H9 (cell line): Measurements from ENCODE around the gene LSM4. TPM values are rescaled to one million over a fixed set of nuclear protein-coding genes. Genes with fewer than 3 reads are reported as not detected.
A peak's percentile ranks its signal among the peaks of the same experiment; 100 is the strongest.

Experiments
- DNase-seq: peaks from one replicate; pipeline ENCODE4 v3.0.0-alpha.2; 2017
- H2AFZ ChIP-seq: one replicate; pipeline ENCODE4 v1.6.1; 2013; ENCODE audit warnings: mild to moderate bottlenecking, low read length, control low read depth, moderate library complexity
- H2AK5ac ChIP-seq: 2 replicates; pipeline ENCODE4 v1.6.1; 2013; ENCODE audit warnings: low read length, control low read depth, mixed read lengths; ENCODE audit not compliant: insufficient read length
- H2BK120ac ChIP-seq: one replicate; pipeline ENCODE4 v1.6.1; 2013; ENCODE audit warnings: low read depth, mild to moderate bottlenecking, low read length, control low read depth, inconsistent platforms; ENCODE audit not compliant: poor library complexity, severe bottlenecking
- H2BK12ac ChIP-seq: 2 replicates; pipeline ENCODE4 v1.6.1; 2013; ENCODE audit warnings: low read length, control low read depth, mixed read lengths, low read depth; ENCODE audit not compliant: insufficient read length
- H2BK15ac ChIP-seq: 2 replicates; pipeline ENCODE4 v1.6.1; 2013; ENCODE audit warnings: low read depth, low read length, control low read depth
- H2BK20ac ChIP-seq: one replicate; pipeline ENCODE4 v1.6.1; 2013; ENCODE audit warnings: low read depth, mild to moderate bottlenecking, low read length, control low read depth, inconsistent platforms; ENCODE audit not compliant: poor library complexity, severe bottlenecking
- H2BK5ac ChIP-seq: 2 replicates; pipeline ENCODE4 v1.6.1; 2013; ENCODE audit warnings: low read length, control low read depth, mixed read lengths; ENCODE audit not compliant: insufficient read length
- H3K14ac ChIP-seq: 2 replicates; pipeline ENCODE4 v1.6.1; 2013; ENCODE audit warnings: low read length, control low read depth; ENCODE audit not compliant: insufficient read depth
- H3K18ac ChIP-seq: 2 replicates; pipeline ENCODE4 v1.6.1; 2013; ENCODE audit warnings: low read depth, mild to moderate bottlenecking, mixed read lengths, low read length, control low read depth; ENCODE audit not compliant: insufficient read length
- H3K23ac ChIP-seq: 2 replicates; pipeline ENCODE4 v1.6.1; 2013; ENCODE audit warnings: low read length, control low read depth, mixed read lengths, low read depth; ENCODE audit not compliant: insufficient read length
- H3K23me2 ChIP-seq: 2 replicates; pipeline ENCODE4 v1.6.1; 2013; ENCODE audit warnings: low read depth, mild to moderate bottlenecking, mixed read lengths, low read length, control low read depth; ENCODE audit not compliant: insufficient read length, poor library complexity, severe bottlenecking
- H3K27ac ChIP-seq: 2 replicates; pipeline ENCODE4 v1.5.1; 2013; ENCODE audit warnings: low read length, control low read depth, mixed read lengths, low read depth; ENCODE audit not compliant: insufficient read length
- H3K27me3 ChIP-seq: 2 replicates; pipeline ENCODE4 v1.6.1; 2013; ENCODE audit warnings: low read length, control low read depth, inconsistent platforms; ENCODE audit not compliant: insufficient read depth
- H3K4ac ChIP-seq: 2 replicates; pipeline ENCODE4 v1.6.1; 2013; ENCODE audit warnings: low read depth, mild to moderate bottlenecking, control low read depth, inconsistent platforms, low read length, moderate library complexity
- H3K4me1 ChIP-seq: 2 replicates; pipeline ENCODE4 v1.6.1; 2013; ENCODE audit warnings: low read length, control low read depth, inconsistent platforms; ENCODE audit not compliant: insufficient read depth
- H3K4me2 ChIP-seq: 2 replicates; pipeline ENCODE4 v1.6.1; 2013; ENCODE audit warnings: low read length, control low read depth, mixed read lengths; ENCODE audit not compliant: insufficient read length, insufficient read depth
- H3K56ac ChIP-seq: 2 replicates; pipeline ENCODE4 v1.6.1; 2013; ENCODE audit warnings: low read depth, mild to moderate bottlenecking, mixed read lengths, low read length, control low read depth; ENCODE audit not compliant: insufficient read length
- H3K79me1 ChIP-seq: 2 replicates; pipeline ENCODE4 v1.6.1; 2013; ENCODE audit warnings: low read depth, mild to moderate bottlenecking, moderate library complexity, low read length, control low read depth, inconsistent platforms; ENCODE audit not compliant: insufficient read depth, poor library complexity, severe bottlenecking
- H3K79me2 ChIP-seq: 2 replicates; pipeline ENCODE4 v1.6.1; 2013; ENCODE audit warnings: low read length, control low read depth, inconsistent platforms; ENCODE audit not compliant: insufficient read depth
- H3K9ac ChIP-seq: 2 replicates; pipeline ENCODE4 v1.6.1; 2013; ENCODE audit warnings: low read length, control low read depth, mixed read lengths; ENCODE audit not compliant: insufficient read length; ENCODE audit errors: extremely low read depth
- H3K9me3 ChIP-seq: one replicate; pipeline ENCODE4 v1.6.1; 2013; ENCODE audit warnings: low read depth, low read length, inconsistent platforms; ENCODE audit not compliant: control insufficient read depth
- H3T11ph ChIP-seq: one replicate; pipeline ENCODE4 v1.6.1; 2013; ENCODE audit warnings: mild to moderate bottlenecking, low read length, control low read depth, inconsistent platforms
- H4K20me1 ChIP-seq: one replicate; pipeline ENCODE4 v1.6.1; 2013; ENCODE audit not compliant: control insufficient read depth, insufficient read length, insufficient read depth
- H4K5ac ChIP-seq: 2 replicates; pipeline ENCODE4 v1.6.1; 2013; ENCODE audit warnings: low read depth, mild to moderate bottlenecking, mixed read lengths, low read length, control low read depth; ENCODE audit not compliant: insufficient read length
- H4K8ac ChIP-seq: replicated peaks from 2 replicates; pipeline ENCODE4 v1.6.1; 2013; ENCODE audit warnings: low read length, control low read depth, mixed read lengths, low read depth; ENCODE audit not compliant: insufficient read length
- H4K91ac ChIP-seq: 2 replicates; pipeline ENCODE4 v1.6.1; 2013; ENCODE audit warnings: low read depth, mild to moderate bottlenecking, moderate library complexity, mixed read lengths, low read length, control low read depth; ENCODE audit not compliant: insufficient read length
- H3K27ac Mint-ChIP-seq, 3 experiments: 2 replicates in 2 of 3; 3 replicates in 1 of 3; pipeline ENCODE4 v1.8.0; 2020 to 2021; ENCODE audit warnings: mixed read lengths in 3 of 3, mild to moderate bottlenecking in 1 of 3, moderate library complexity in 1 of 3
- H3K27me3 Mint-ChIP-seq: 2 replicates; pipeline ENCODE4 v1.8.0; 2021; ENCODE audit warnings: low read depth, mild to moderate bottlenecking, moderate library complexity, mixed read lengths
- H3K36me3 Mint-ChIP-seq, 3 experiments: 2 replicates in 2 of 3; 3 replicates in 1 of 3; pipeline ENCODE4 v1.8.0; 2020 to 2021; ENCODE audit warnings: low read depth in 3 of 3, mixed read lengths in 3 of 3; ENCODE audit not compliant: insufficient read depth in 1 of 3
- H3K4me1 Mint-ChIP-seq, 2 experiments: 2 replicates each; pipeline ENCODE4 v1.8.0; 2020; ENCODE audit warnings: mixed read lengths in 2 of 2
- H3K4me3 Mint-ChIP-seq, 2 experiments: 2 replicates in 1 of 2; 3 replicates in 1 of 2; pipeline ENCODE4 v1.8.0; 2020 to 2021; ENCODE audit warnings: mild to moderate bottlenecking in 2 of 2, mixed read lengths in 2 of 2, moderate library complexity in 1 of 2
- H3K9me3 Mint-ChIP-seq, 2 experiments: 2 replicates in 1 of 2; 3 replicates in 1 of 2; pipeline ENCODE4 v1.8.0; 2020; ENCODE audit warnings: mild to moderate bottlenecking in 2 of 2, mixed read lengths in 2 of 2, moderate library complexity in 1 of 2
- CTCF ChIP-seq: fragments of 200-600 bp; sonication (generic); conservative IDR thresholded peaks from 3 replicates; pipeline ENCODE4 v1.8.0; 2021; ENCODE audit warnings: antibody characterized with exemption, mild to moderate bottlenecking
- WGBS: extraction: QIAGEN DNeasy Blood & Tissue Kit; methylation state at CpG from one replicate; pipeline ENCODE4 v1.1.7; 2013; ENCODE audit warnings: missing lambda C conversion rate, low lambda C conversion rate, mixed read lengths; ENCODE audit not compliant: insufficient read length; ENCODE audit errors: extremely low coverage; 5-methylcytosine and 5-hydroxymethylcytosine counted together
- total RNA-seq: library from RNA; stranded (reverse); gene quantifications from 2 replicates; pipeline ENCODE4 v1.2.1, GENCODE V29; 2021

LSM4 gene
- total RNA-seq, 1 experiment from 2014 or later = 342 TPM

- Histone ChIP-seq H3K79me2 (no peaks in the 10 kb centered on the region), H4K5ac (no peak overlapping the region), H3K23ac (no peak overlapping the region), H4K8ac (no peak overlapping the region), H2AFZ (no peak overlapping the region), H2BK12ac (peak overlapping the region; percentile 58), H2BK5ac (no peak overlapping the region), H2AK5ac (no peak overlapping the region), H3K23me2 (no peaks in the 10 kb centered on the region), H3T11ph (no peak overlapping the region), H2BK20ac (no peak overlapping the region), H3K27ac (no peak overlapping the region), H3K4me1 (0 out of 2 replicates have a peak, but pooled peaks cover 2% of the 10 kb centered on the region), H3K9me3 (no peaks in the 10 kb centered on the region), H4K91ac (no peak overlapping the region), H3K9ac (no peak overlapping the region), H3K79me1 (no peaks in the 10 kb centered on the region), H3K14ac (no peak overlapping the region), H2BK15ac (no peak overlapping the region), H3K4ac (no peak overlapping the region; the same call in 1 of the 2 replicates), H3K56ac (no peak overlapping the region), H2BK120ac (no peak overlapping the region), H3K4me2 (no peak overlapping the region), H3K27me3 (no peaks in the 10 kb centered on the region), H4K20me1 (no peaks in the 10 kb centered on the region), H3K18ac (no peak overlapping the region)
- peak overlapping the region; percentile 87 to 92 (median 87); a peak in 5 of 7 replicates for H3K27ac Mint-ChIP-seq
- TF ChIP-seq CTCF = no peak
- H3K9me3 Mint-ChIP-seq = no peaks in the 10 kb centered on the region; a peak in 1 of 5 replicates
- H3K4me1 Mint-ChIP-seq = peaks cover 23 to 35% of the 10 kb centered on the region in 2 experiments
- DNase-seq = no peak
- WGBS = no CpG with 5 or more reads among the region's 2 CpGs
- H3K36me3 Mint-ChIP-seq = peaks cover 0 to 55% (median 3%) of the 10 kb centered on the region in 3 experiments; a peak in 5 of 7 replicates
- H3K4me3 Mint-ChIP-seq = no peak overlapping the region
- H3K27me3 Mint-ChIP-seq = no peaks in the 10 kb centered on the region; the same call in 1 of the 2 replicates
Observed at GRCh38 chr19:18366021-18366435, 43.2 kb upstream of the LSM4 start.
